A549 (cell line): ENCODE data around the gene PHB1. TPM values are rescaled to one million over a fixed set of nuclear protein-coding genes. Genes with fewer than 3 reads are reported as not detected.
A peak's percentile ranks its signal among the peaks of the same experiment; 100 is the strongest.

Experiments used
- ATAC-seq, 2 experiments: fragments of 200-7000 bp in 1 of 2; fragments of >200 bp in 1 of 2; cut with Nextera tagmentation in 1 of 2; cut with Tn5 transposase in 1 of 2; 3 replicates each; pipeline versions ENCODE4 v1.8.0 to v1.9.1; 2018 to 2020; ENCODE audit warnings: mild to moderate bottlenecking in 1 of 2, moderate library complexity in 1 of 2
- CTCF ChIA-PET: fragments of 300-600 bp; sonication (Branson Sonifier 250); formaldehyde crosslinking; extraction: SDS; loops from one replicate; lab custom pipeline; 2021; ENCODE audit warnings: antibody characterized with exemption, inconsistent platforms; lab: Yijun Ruan, JAX
- POLR2A ChIA-PET: fragments of 350-600 bp; formaldehyde crosslinking; extraction: SDS; loops from one replicate; lab custom pipeline; 2021; ENCODE audit warnings: antibody characterized with exemption, inconsistent platforms; lab: Yijun Ruan, JAX
- DNase-seq, 2 experiments: peaks; one replicate each; pipeline versions ENCODE4 v3.0.0 to v3.0.0-alpha.2; 2011 to 2016; ENCODE audit warnings: low read depth in 1 of 2, low spot score in 1 of 2
- FAIRE-seq: peaks from 2 replicates; lab custom pipeline; 2011; peaks lifted over from hg19 to GRCh38; lab: Jason Lieb, UNC
- H3K27ac ChIP-seq, 2 experiments: fragments of >200 bp; sonication (Bioruptor Twin); formaldehyde crosslinking; 3 replicates each; pipeline ENCODE4 v1.5.1; 2016 to 2017
- H3K4me1 ChIP-seq: fragments of >200 bp; sonication (Bioruptor Twin); formaldehyde crosslinking; 3 replicates; pipeline ENCODE4 v1.6.1; 2016
- H3K4me2 ChIP-seq: fragments of >200 bp; sonication (Bioruptor Twin); formaldehyde crosslinking; 3 replicates; pipeline ENCODE4 v1.6.1; 2016
- H3K4me3 ChIP-seq: fragments of >200 bp; sonication (Bioruptor Twin); formaldehyde crosslinking; 3 replicates; pipeline ENCODE4 v1.5.1; 2016
- H3K9me3 ChIP-seq: fragments of >200 bp; sonication (Bioruptor Twin); formaldehyde crosslinking; 3 replicates; pipeline ENCODE4 v1.6.1; 2016
- BHLHE40 ChIP-seq: IDR thresholded peaks from 2 replicates; pipeline ENCODE4 v1.6.1; 2012; ENCODE audit warnings: low read depth, low read length, inconsistent platforms
- CHD2 ChIP-seq: fragments of 150-350 bp; IDR thresholded peaks from 2 replicates; pipeline ENCODE4 v1.6.1; 2014; ENCODE audit warnings: low read length; ENCODE audit not compliant: partially characterized antibody
- CTCF ChIP-seq: fragments of >200 bp; sonication (Bioruptor Twin); formaldehyde crosslinking; IDR thresholded peaks from 3 replicates; pipeline ENCODE4 v1.5.1; 2016
- E2F6 ChIP-seq: IDR thresholded peaks from 2 replicates; pipeline ENCODE4 v1.6.1; 2012; ENCODE audit warnings: low read depth, borderline replicate concordance
- EP300 ChIP-seq, 2 experiments: fragments of >200 bp; sonication (Bioruptor Twin); formaldehyde crosslinking; IDR thresholded peaks; 2 replicates in 1 of 2; 3 replicates in 1 of 2; pipeline ENCODE4 v1.6.1; 2016 to 2017
- ESRRA ChIP-seq: fragments of 150-350 bp; IDR thresholded peaks from 2 replicates; pipeline ENCODE4 v1.6.1; 2014; ENCODE audit warnings: mild to moderate bottlenecking, low read length, borderline replicate concordance
- HMGXB4 ChIP-seq: fragments of 250-450 bp; sonication (Bioruptor Pico); IDR thresholded peaks from 2 replicates; pipeline ENCODE4 v1.5.0; 2021; ENCODE audit warnings: mild to moderate bottlenecking, moderate library complexity, borderline replicate concordance
- HOXA7 ChIP-seq: fragments of 250-450 bp; sonication (Bioruptor Pico); IDR thresholded peaks from 2 replicates; pipeline ENCODE4 v1.5.0; 2020; ENCODE audit warnings: mild to moderate bottlenecking, moderate library complexity
- HOXB13 ChIP-seq: fragments of 250-450 bp; sonication (Bioruptor Pico); IDR thresholded peaks from 2 replicates; pipeline ENCODE4 v1.5.0; 2020; ENCODE audit warnings: low read depth, mild to moderate bottlenecking, moderate library complexity
- MAFK ChIP-seq: fragments of 450-650 bp; IDR thresholded peaks from 2 replicates; pipeline ENCODE4 v1.6.1; 2014; ENCODE audit not compliant: partially characterized antibody
- MAX ChIP-seq: IDR thresholded peaks from 2 replicates; pipeline ENCODE4 v1.6.1; 2012
- POLR2A ChIP-seq: IDR thresholded peaks from 2 replicates; pipeline ENCODE4 v1.6.1; 2012; ENCODE audit warnings: mild to moderate bottlenecking, low read length
- POLR2AphosphoS2 ChIP-seq: conservative IDR thresholded peaks from 2 replicates; pipeline ENCODE4 v1.6.1; 2012; ENCODE audit warnings: low read length, improper control_type of control experiment, inconsistent platforms
- RFX5 ChIP-seq: fragments of 450-650 bp; IDR thresholded peaks from 2 replicates; pipeline ENCODE4 v1.7.1; 2014; ENCODE audit warnings: antibody characterized with exemption, mild to moderate bottlenecking, moderate library complexity
- TFCP2L1 ChIP-seq: fragments of 250-450 bp; sonication (Bioruptor Pico); IDR thresholded peaks from 2 replicates; pipeline ENCODE4 v1.5.0; 2021; ENCODE audit warnings: mild to moderate bottlenecking
- TP53 ChIP-seq: fragments of 250-450 bp; sonication (Bioruptor Pico); IDR thresholded peaks from 2 replicates; pipeline ENCODE4 v1.5.0; 2021; ENCODE audit warnings: mild to moderate bottlenecking, moderate library complexity
- ZC3H11A ChIP-seq: fragments of 450-650 bp; IDR thresholded peaks from 2 replicates; pipeline ENCODE4 v1.6.1; 2014; ENCODE audit warnings: antibody characterized with exemption, mild to moderate bottlenecking
- WGBS: methylation state at CpG from one replicate; pipeline ENCODE4 v1.1.6; 2017; ENCODE audit errors: missing lambda C conversion rate; 5-methylcytosine and 5-hydroxymethylcytosine counted together
- polyA plus RNA-seq, 4 experiments: library from polyadenylated mRNA; depleted of rRNA in 3 of 4; stranded (reverse); fragments of >200 nt; fragmentation: RNase III in 1 of 4; extraction: RNeasy Plus Mini Kit Qiagen cat#74134 plus additional on column Dnase treatment in 1 of 4; gene quantifications; 2 replicates in 3 of 4; 3 replicates in 1 of 4; pipeline ENCODE4 v1.2.3, GENCODE V29; 2011 to 2017

PHB1 gene
- polyA plus RNA-seq, 2 of the 4 experiments (the other 2 are of a cell fraction), result 432 to 480 TPM

GRCh38 chr17:49455272-49455861 is 40.7 kb upstream of the PHB1 start (continued):
- TF ChIP-seq TFCP2L1 (CRISPR knock-in tag), result no peak
- no peak for TF ChIP-seq E2F6
- no peak for TF ChIP-seq TP53 (CRISPR knock-in tag)

- TF ChIP-seq ZC3H11A (no peak), BHLHE40 (no peak), CTCF (no peak), POLR2A (no peak), EP300 (IDR thresholded peaks at IDR 0.05) (no peak)
- TF ChIP-seq, all 56 proteins: peak for 0
- Histone ChIP-seq H3K4me1 (peaks cover 4% of the 10 kb centered on the region; the same call in 2 of the 3 replicates), H3K9me3 (no peaks in the 10 kb centered on the region), H3K4me3 (no peak overlapping the region), H3K27ac (no peak overlapping the region), H3K4me2 (no peak overlapping the region)
- peak in 1 of 2 experiments; percentile 17 for DNase-seq
- no peak for FAIRE-seq
- ChIA-PET CTCF (interaction anchor here (0.7 to 17.9 kb wide), 10 partner anchors 10 to 114 kb away, joined by 3 to 121 read pairs (median 4); no protein-coding TSS in a partner anchor), POLR2A (no interaction called here)
- 57% methylated on average over 5 of the region's 5 CpGs for WGBS
- peak in 1 of 2 experiments; percentile 8; a peak in 1 of 6 replicates for ATAC-seq
Observed at GRCh38 chr17:49454050-49454449, 39.4 kb upstream of the PHB1 start.

- H3K27ac ChIP-seq, result no peak overlapping the region
- no peak for DNase-seq
- no peak for FAIRE-seq
- TF ChIP-seq ESRRA (no peak), HOXA7 (CRISPR knock-in tag) (no peak)
- H3K9me3 ChIP-seq, result no peaks in the 10 kb centered on the region
- H3K4me3 ChIP-seq, result no peak overlapping the region
- WGBS, result 85% methylated on average over 5 of the region's 5 CpGs
- H3K4me1 ChIP-seq, result peaks cover 4% of the 10 kb centered on the region; the same call in 2 of the 3 replicates
- no peak overlapping the region for H3K4me2 ChIP-seq
- CTCF ChIA-PET, result interaction anchor here (0.6 to 17.9 kb wide), 7 partner anchors 11 to 137 kb away, joined by 3 to 121 read pairs (median 7); partner anchors contain the start of gene NGFR
- POLR2A ChIA-PET, result no interaction called here
- no peak for ATAC-seq
Observed at GRCh38 chr17:49452661-49453060, 38.0 kb upstream of the PHB1 start.

- H3K4me2 ChIP-seq, result no peak overlapping the region
- H3K4me3 ChIP-seq, result no peak overlapping the region
- ChIA-PET POLR2A (no interaction called here), CTCF (interaction anchor here (0.6 to 17.9 kb wide), 5 partner anchors 17 to 104 kb away, joined by 3 to 121 read pairs (median 11); partner anchors contain the start of gene NGFR)
- H3K9me3 ChIP-seq, result no peaks in the 10 kb centered on the region
- no peak overlapping the region for H3K27ac ChIP-seq
- WGBS, result 65% methylated on average over 5 of the region's 5 CpGs
- ATAC-seq, result no peak
- no peak for DNase-seq
- peaks cover 4% of the 10 kb centered on the region; the same call in 2 of the 3 replicates for H3K4me1 ChIP-seq
- no peak for TF ChIP-seq RFX5
- TF ChIP-seq HOXB13 (CRISPR knock-in tag), result no peak
- no peak for TF ChIP-seq TFCP2L1 (CRISPR knock-in tag)
- TF ChIP-seq POLR2AphosphoS2, result no peak
- TF ChIP-seq HMGXB4 (CRISPR knock-in tag), result no peak
- TF ChIP-seq CTCF, result no peak
- no peak for TF ChIP-seq CHD2
- TF ChIP-seq MAX, result no peak
- TF ChIP-seq ZC3H11A, result no peak
- TF ChIP-seq MAFK, result no peak
- TF ChIP-seq ESRRA, result no peak
- no peak for FAIRE-seq
Observed at GRCh38 chr17:49452201-49452600, 37.5 kb upstream of the PHB1 start.
